H1 (cell line): Measurements from ENCODE around the gene PLEKHN1. TPM values are rescaled to one million over a fixed set of nuclear protein-coding genes. Genes with fewer than 3 reads are reported as not detected.

Experiments
- CTCF ChIA-PET: fragments of 300-600 bp; sonication (Branson Sonifier 250); formaldehyde crosslinking; loops from one replicate; lab custom pipeline; 2021; ENCODE audit not compliant: partially characterized antibody; lab: Charles Lee
- POLR2A ChIA-PET: fragments of 300-600 bp; sonication (Branson Sonifier 250); formaldehyde crosslinking; loops from one replicate; lab custom pipeline; 2021; ENCODE audit warnings: inconsistent platforms; ENCODE audit not compliant: partially characterized antibody; lab: Charles Lee
- DNase-seq, 2 experiments: peaks; one replicate each; pipeline versions ENCODE4 v3.0.0 to v3.0.0-alpha.2; 2010 to 2022; ENCODE audit warnings: low spot score in 2 of 2, low read depth in 1 of 2, mixed read lengths in 1 of 2
- FAIRE-seq: peaks from 2 replicates; lab custom pipeline; 2011; peaks lifted over from hg19 to GRCh38; lab: Jason Lieb, UNC
- H2AFZ ChIP-seq: 2 replicates; pipeline ENCODE4 v1.8.1; 2012; ENCODE audit warnings: low read length, inconsistent platforms
- H2AK5ac ChIP-seq: 2 replicates; pipeline ENCODE4 v1.6.1; 2013; ENCODE audit warnings: low read depth, low read length
- H2BK120ac ChIP-seq: replicated peaks from 2 replicates; pipeline ENCODE3; 2013; ENCODE audit warnings: low read depth, low read length, inconsistent platforms
- H2BK12ac ChIP-seq: 2 replicates; pipeline ENCODE4 v1.6.1; 2013; ENCODE audit warnings: low read depth, low read length
- H2BK15ac ChIP-seq: 2 replicates; pipeline ENCODE4 v1.6.1; 2013; ENCODE audit warnings: low read length
- H2BK20ac ChIP-seq: 2 replicates; pipeline ENCODE4 v1.6.1; 2013; ENCODE audit warnings: low read length
- H2BK5ac ChIP-seq: 2 replicates; pipeline ENCODE4 v1.6.1; 2013; ENCODE audit warnings: low read depth, low read length
- H3K14ac ChIP-seq: 2 replicates; pipeline ENCODE4 v1.6.1; 2013; ENCODE audit warnings: inconsistent platforms; ENCODE audit not compliant: insufficient read length
- H3K18ac ChIP-seq: 2 replicates; pipeline ENCODE4 v1.6.1; 2013; ENCODE audit warnings: low read length; ENCODE audit errors: extremely low read depth
- H3K23ac ChIP-seq: 2 replicates; pipeline ENCODE4 v1.6.1; 2013; ENCODE audit warnings: inconsistent platforms; ENCODE audit not compliant: insufficient read length
- H3K23me2 ChIP-seq: 2 replicates; pipeline ENCODE4 v1.6.1; 2013; ENCODE audit warnings: low read depth, low read length
- H3K27ac ChIP-seq: 2 replicates; pipeline ENCODE4 v1.6.1; 2011; ENCODE audit warnings: low read depth, low read length, inconsistent platforms
- H3K27me3 ChIP-seq, 4 experiments: replicated peaks in 1 of 4; 1 replicate in 1 of 4; 2 replicates in 3 of 4; pipeline versions ENCODE4 v1.6.1 to v1.8.1; 2011 to 2013; ENCODE audit warnings: low read length in 3 of 4, mild to moderate bottlenecking in 3 of 4, inconsistent platforms in 2 of 4, mixed read lengths in 2 of 4, moderate library complexity in 1 of 4; ENCODE audit not compliant: control insufficient read depth in 3 of 4, insufficient read depth in 3 of 4; ENCODE audit errors: extremely low read depth in 1 of 4
- H3K36me3 ChIP-seq, 4 experiments: 2 replicates each; pipeline versions ENCODE4 v1.6.1 to v1.8.1; 2011 to 2013; ENCODE audit warnings: mild to moderate bottlenecking in 4 of 4, low read length in 3 of 4, moderate library complexity in 2 of 4, control low read depth in 1 of 4, inconsistent platforms in 1 of 4; ENCODE audit not compliant: insufficient read depth in 4 of 4, control insufficient read depth in 2 of 4
- H3K4ac ChIP-seq: replicated peaks from 2 replicates; pipeline ENCODE3; 2013; ENCODE audit warnings: low read length, low read depth, mixed read lengths, inconsistent platforms; ENCODE audit not compliant: insufficient read length
- H3K4me1 ChIP-seq, 4 experiments: replicated peaks in 1 of 4; 1 replicate in 1 of 4; 2 replicates in 3 of 4; pipeline versions ENCODE4 v1.6.1 to v1.8.1; 2011 to 2013; ENCODE audit warnings: low read length in 3 of 4, inconsistent platforms in 2 of 4, mixed read lengths in 1 of 4; ENCODE audit not compliant: insufficient read depth in 4 of 4, control insufficient read depth in 3 of 4
- H3K4me2 ChIP-seq, 2 experiments: 2 replicates each; pipeline versions ENCODE4 v1.6.1 to v1.8.1; 2011 to 2013; ENCODE audit warnings: low read depth in 2 of 2, low read length in 2 of 2, control low read depth in 1 of 2, inconsistent platforms in 1 of 2, mild to moderate bottlenecking in 1 of 2; ENCODE audit not compliant: insufficient read depth in 1 of 2
- H3K4me3 ChIP-seq, 4 experiments: fragments of 200-600, 300-600 bp in 1 of 4; sonication (generic), shearing (Covaris generic), sonication (Bioruptor Twin) in 1 of 4; 2 replicates each; pipeline versions ENCODE4 v1.5.1 to v1.8.1; 2011 to 2016; ENCODE audit warnings: low read length in 4 of 4, low read depth in 3 of 4, control low read depth in 2 of 4, inconsistent platforms in 2 of 4, mild to moderate bottlenecking in 2 of 4, mixed read lengths in 1 of 4, moderate library complexity in 1 of 4; ENCODE audit not compliant: insufficient read depth in 2 of 4; ENCODE audit errors: extremely low read depth in 1 of 4
- H3K56ac ChIP-seq: replicated peaks from 2 replicates; pipeline ENCODE3; 2013; ENCODE audit warnings: low read depth, mild to moderate bottlenecking, mixed read lengths, low read length, inconsistent platforms; ENCODE audit not compliant: insufficient read length
- H3K79me1 ChIP-seq: 2 replicates; pipeline ENCODE4 v1.6.1; 2013; ENCODE audit warnings: low read depth, low read length, control low read depth
- H3K79me2 ChIP-seq, 2 experiments: 2 replicates each; pipeline versions ENCODE4 v1.6.1 to v1.8.1; 2012 to 2013; ENCODE audit warnings: low read length in 2 of 2, mild to moderate bottlenecking in 2 of 2, inconsistent platforms in 1 of 2; ENCODE audit not compliant: insufficient read depth in 2 of 2, control insufficient read depth in 1 of 2
- H3K9ac ChIP-seq, 4 experiments: replicated peaks in 1 of 4; 1 replicate in 1 of 4; 2 replicates in 3 of 4; pipeline versions ENCODE4 v1.6.1 to v1.8.1; 2011 to 2013; ENCODE audit warnings: low read depth in 3 of 4, low read length in 3 of 4, control low read depth in 2 of 4, mild to moderate bottlenecking in 2 of 4, moderate library complexity in 2 of 4, inconsistent platforms in 1 of 4; ENCODE audit errors: extremely low read depth in 1 of 4
- H3K9me3 ChIP-seq, 2 experiments: 2 replicates each; pipeline versions ENCODE4 v1.6.1 to v1.8.1; 2012 to 2013; ENCODE audit warnings: mild to moderate bottlenecking in 2 of 2, moderate library complexity in 2 of 2, control low read depth in 1 of 2, inconsistent platforms in 1 of 2, low read depth in 1 of 2, low read length in 1 of 2, mixed read lengths in 1 of 2; ENCODE audit not compliant: insufficient read depth in 2 of 2
- H4K20me1 ChIP-seq, 2 experiments: replicated peaks in 1 of 2; 2 replicates each; pipeline versions ENCODE3 to v1.8.1; 2011 to 2013; ENCODE audit warnings: inconsistent platforms in 2 of 2, low read length in 2 of 2, mild to moderate bottlenecking in 1 of 2; ENCODE audit not compliant: insufficient read depth in 2 of 2, control insufficient read depth in 1 of 2
- H4K5ac ChIP-seq: 2 replicates; pipeline ENCODE4 v1.6.1; 2013; ENCODE audit warnings: low read length, low read depth, mixed read lengths, inconsistent platforms; ENCODE audit not compliant: insufficient read length
- H4K8ac ChIP-seq: 2 replicates; pipeline ENCODE4 v1.8.0; 2013; ENCODE audit warnings: mild to moderate bottlenecking, moderate library complexity, low read length, inconsistent platforms; ENCODE audit not compliant: insufficient read depth; ENCODE audit errors: extremely low read depth
- H4K91ac ChIP-seq: replicated peaks from 2 replicates; pipeline ENCODE3; 2013; ENCODE audit warnings: low read length, mixed read lengths, inconsistent platforms; ENCODE audit not compliant: insufficient read length
- CTCF ChIP-seq, 3 experiments: IDR thresholded peaks; 1 replicate in 2 of 3; 2 replicates in 1 of 3; pipeline versions ENCODE4 v1.5.1 to v1.6.1; 2011; ENCODE audit warnings: low read length in 3 of 3, mild to moderate bottlenecking in 3 of 3, inconsistent platforms in 2 of 3, low read depth in 1 of 3, moderate library complexity in 1 of 3; ENCODE audit not compliant: insufficient read depth in 1 of 3; ENCODE audit errors: control extremely low read depth in 1 of 3
- EGR1 ChIP-seq: IDR thresholded peaks from 2 replicates; pipeline ENCODE4 v1.6.1; 2011; ENCODE audit warnings: low read depth, low read length, borderline replicate concordance
- JUND ChIP-seq: IDR thresholded peaks from 2 replicates; pipeline ENCODE4 v1.6.1; 2011; ENCODE audit warnings: mild to moderate bottlenecking, improper control_type of control experiment, low read length
- MAFK ChIP-seq: IDR thresholded peaks from 2 replicates; pipeline ENCODE4 v1.6.1; 2012; ENCODE audit warnings: low read depth, mild to moderate bottlenecking, improper control_type of control experiment, low read length
- SIX5 ChIP-seq: IDR thresholded peaks from 2 replicates; pipeline ENCODE4 v1.6.1; 2011; ENCODE audit warnings: mild to moderate bottlenecking, low read depth, low read length
- SRF ChIP-seq: IDR thresholded peaks from 2 replicates; pipeline ENCODE4 v1.6.1; 2011; ENCODE audit warnings: mild to moderate bottlenecking, low read depth, low read length, moderate library complexity
- TAF7 ChIP-seq: optimal IDR thresholded peaks from 2 replicates; pipeline ENCODE3; 2011; ENCODE audit warnings: low read depth, mild to moderate bottlenecking, inconsistent platforms, low read length, moderate library complexity, borderline replicate concordance
- WGBS, 2 experiments: shearing (Covaris generic) in 1 of 2; methylation state at CpG; one replicate each; pipeline versions ENCODE4 v1.1.6 to v1.1.7; 2013 to 2015; ENCODE audit warnings: low lambda C conversion rate in 2 of 2, mixed read lengths in 2 of 2, inconsistent platforms in 1 of 2, low coverage in 1 of 2, missing lambda C conversion rate in 1 of 2; ENCODE audit not compliant: insufficient replicate concordance in 2 of 2, insufficient coverage in 1 of 2, insufficient read length in 1 of 2; ENCODE audit errors: extremely low coverage in 1 of 2, missing lambda C conversion rate in 1 of 2; 5-methylcytosine and 5-hydroxymethylcytosine counted together
- polyA plus RNA-seq, 7 experiments: library from polyadenylated mRNA; depleted of rRNA in 3 of 7; stranded (reverse) in 5 of 7; unstranded in 2 of 7; fragments of >200 nt in 5 of 7; fragments of 200-250 nt in 2 of 7; gene quantifications; 1 replicate in 5 of 7; 2 replicates in 1 of 7; 4 replicates in 1 of 7; pipeline versions ENCODE4 v1.2.1 to v1.2.3, GENCODE V29; 2011 to 2013; ENCODE audit warnings: missing spikeins in 2 of 7, mixed read lengths in 2 of 7
- total RNA-seq: library from RNA; stranded (reverse); fragmentation: NEBNext Ultra II Directional; extraction: Animal tissue kit (Norgen Biotek cat#: 25700); gene quantifications from 2 replicates; pipeline ENCODE4 v1.2.1, GENCODE V29; 2021

The PLEKHN1 gene
- total and polyA plus RNA-seq, 2 of the 8 experiments (the other 6 are each of a cell fraction or from before 2014, with no cell fraction given), result 0.39 to 1.5 TPM

- H3K14ac ChIP-seq, result no peak overlapping the region
- 18% methylated on average over 14 of the region's 21 CpGs; no CpG with 5 or more reads in 1 of the 2 experiments for WGBS, 2 experiments
- no peaks in the 10 kb centered on the region for H3K79me1 ChIP-seq
- no peak overlapping the region for H2BK120ac ChIP-seq
- no peak overlapping the region; the same call in 1 of the 2 replicates for H3K18ac ChIP-seq
- H3K23me2 ChIP-seq, result peaks cover 7% of the 10 kb centered on the region; the same call in 1 of the 2 replicates
- no peak overlapping the region for H2AFZ ChIP-seq
- no peak overlapping the region for H3K4ac ChIP-seq
- H2BK15ac ChIP-seq, result no peak overlapping the region
- H3K79me2 ChIP-seq, result no peaks in the 10 kb centered on the region
- H3K56ac ChIP-seq, result no peak overlapping the region
- CTCF ChIA-PET, result interaction anchor here (0.9 to 5.3 kb wide), 11 partner anchors 10 to 161 kb away, joined by 3 to 45 read pairs (median 9); no protein-coding TSS in a partner anchor
- peaks cover 75 to 86% (median 84%) of the 10 kb centered on the region in 4 experiments for H3K27me3 ChIP-seq
- H3K23ac ChIP-seq, result no peak overlapping the region
- no peak for FAIRE-seq
- peaks cover 16 to 35% of the 10 kb centered on the region in 2 experiments for H4K20me1 ChIP-seq
- H3K4me3 ChIP-seq, result peak overlapping the region in 1 of 4 experiments; percentile 42; a peak in 1 of 8 replicates
- no peak for TF ChIP-seq SRF
- TF ChIP-seq SIX5, result no peak
- no peak for TF ChIP-seq CTCF (IDR thresholded peaks at IDR 0.05; ENCODE audit: control extremely low read depth in 1 of 3, insufficient read depth in 1 of 3, low read depth in 1 of 3, low read length in 3 of 3)
- no peak for TF ChIP-seq JUND
- no peak for TF ChIP-seq MAFK
- TF ChIP-seq EGR1, result no peak
- TF ChIP-seq TAF7, result no peak
- H2BK12ac ChIP-seq, result peak overlapping the region; percentile 60; the same call in 1 of the 2 replicates
- H4K91ac ChIP-seq, result no peak overlapping the region
- H3K4me2 ChIP-seq, result peak overlapping the region; percentile 45 to 71
- no peak overlapping the region for H4K8ac ChIP-seq
- H2BK20ac ChIP-seq, result no peak overlapping the region
- H3K27ac ChIP-seq, result no peak overlapping the region
- peaks cover 5 to 47% (median 30%) of the 10 kb centered on the region in 4 experiments for H3K4me1 ChIP-seq
- POLR2A ChIA-PET, result interaction anchor here (1.0 to 9.5 kb wide), 8 partner anchors 9 to 57 kb away, joined by 3 to 65 read pairs (median 12); partner anchors contain the start of genes NOC2L and SAMD11
- H2BK5ac ChIP-seq, result no peak overlapping the region
- no peaks in the 10 kb centered on the region for H3K9me3 ChIP-seq
- H2AK5ac ChIP-seq, result no peak overlapping the region
- no peak overlapping the region for H3K9ac ChIP-seq
- DNase-seq, result no peak
- H4K5ac ChIP-seq, result no peak overlapping the region
- H3K36me3 ChIP-seq, result peaks cover 0 to 4% (median under 1%) of the 10 kb centered on the region in 4 experiments; a peak in 2 of 8 replicates
Measured at GRCh38 chr1:939511-940106, 26.7 kb upstream of the PLEKHN1 start.
